ENCODE measurements around the gene LRSAM1. TPM values are rescaled to one million over a fixed set of nuclear protein-coding genes. Genes with fewer than 3 reads are reported as not detected.

LRSAM1 gene
- total RNA-seq, 2 experiments from 2014 or later: 20.8 to 32.2 TPM

- Histone ChIP-seq H3K79me2 (ENCODE audit: insufficient read depth, low read depth, low read length) (peaks cover 42% of the 10 kb centered on the region), H3K4me2 (ENCODE audit: low read length) (peak overlapping the region; percentile 99), H4K20me1 (ENCODE audit: insufficient read depth, low read length) (peaks cover 36% of the 10 kb centered on the region), H3K4me3 (ENCODE audit: low read depth, low read length, poor library complexity, severe bottlenecking) (peak overlapping the region; percentile 99), H3K9me3 (ENCODE audit: low read length) (no peaks in the 10 kb centered on the region), H3K4me1 (ENCODE audit: insufficient read depth, low read length, poor library complexity, severe bottlenecking) (peaks cover 29% of the 10 kb centered on the region), H3K36me3 (ENCODE audit: insufficient read depth, low read length) (peaks cover 79% of the 10 kb centered on the region), H3K9me2 (ENCODE audit: insufficient read depth, low read length) (no peaks in the 10 kb centered on the region), H2AFZ (ENCODE audit: low read length) (no peak overlapping the region), H3K27ac (ENCODE audit: low read depth, low read length, poor library complexity, severe bottlenecking) (no peak overlapping the region)
- no TSS peak for BruUV-seq (replicated peaks)
- TF ChIP-seq EZH2phosphoT487 (IDR thresholded peaks at IDR 0.05; ENCODE audit: borderline replicate concordance, low read depth, low read length): no peak
- TF ChIP-seq CTCF (conservative IDR thresholded peaks at IDR 0.05; ENCODE audit: low read length): no peak
- intact Hi-C loops (cut with micrococcal nuclease; ENCODE audit: unreplicated experiment): loop anchor here (2.0 kb wide), 1 partner anchor 223 kb away; no protein-coding TSS in a partner anchor
- no peak for DNase-seq (ENCODE audit: low spot score)
- ChIA-PET POLR2A (interaction anchor here (0.5 to 0.9 kb wide), 4 partner anchors 14 to 985 kb away, joined by 3 to 7 read pairs (median 3); no protein-coding TSS in a partner anchor), CTCF (ENCODE audit: unreplicated experiment) (no interaction called here)
These were observed 3.7 kb upstream of the LRSAM1 start for GRCh38 chr9:127447416-127448111.

GRCh38 chr9:127448112-127448805, 3.1 kb upstream of the LRSAM1 start:
- Histone ChIP-seq H3K27ac (ENCODE audit: low read depth, low read length, poor library complexity, severe bottlenecking) (peak overlapping the region; percentile 92), H3K4me3 (ENCODE audit: low read depth, low read length, poor library complexity, severe bottlenecking) (peak overlapping the region; percentile 99), H3K9me2 (ENCODE audit: insufficient read depth, low read length) (no peaks in the 10 kb centered on the region), H3K36me3 (ENCODE audit: insufficient read depth, low read length) (peaks cover 74% of the 10 kb centered on the region), H2AFZ (ENCODE audit: low read length) (no peak overlapping the region), H3K4me1 (ENCODE audit: insufficient read depth, low read length, poor library complexity, severe bottlenecking) (peaks cover 32% of the 10 kb centered on the region), H3K79me2 (ENCODE audit: insufficient read depth, low read depth, low read length) (peaks cover 42% of the 10 kb centered on the region), H4K20me1 (ENCODE audit: insufficient read depth, low read length) (peaks cover 36% of the 10 kb centered on the region), H3K4me2 (ENCODE audit: low read length) (peak overlapping the region; percentile 99), H3K9me3 (ENCODE audit: low read length) (no peaks in the 10 kb centered on the region)
- no peak for DNase-seq (ENCODE audit: low spot score)
- TF ChIP-seq CTCF (conservative IDR thresholded peaks at IDR 0.05; ENCODE audit: low read length): no peak
- BruUV-seq (replicated peaks): no TSS peak
- intact Hi-C loops (cut with micrococcal nuclease; ENCODE audit: unreplicated experiment): loop anchor here (2.0 kb wide), 1 partner anchor 223 kb away; no protein-coding TSS in a partner anchor
- ChIA-PET POLR2A (interaction anchor here (0.7 to 0.9 kb wide), 2 partner anchors 22 to 67 kb away, joined by 3 read pairs; no protein-coding TSS in a partner anchor), CTCF (ENCODE audit: unreplicated experiment) (no interaction called here)
